Liver (tissue), 3 donors: ENCODE data around the gene ASZ1.

Experiments
- GABPA ChIP-seq, 2 donors: IDR thresholded peaks in 1 of 2; conservative IDR thresholded peaks in 1 of 2; 2 replicates each; pipeline ENCODE4 v1.6.1; 2016; ENCODE audit warnings: antibody characterized with exemption in 2 of 2, mild to moderate bottlenecking in 1 of 2, moderate library complexity in 1 of 2
- TF ChIP-seq, protein P1 (sequence below): fragments of 150-350 bp; IDR thresholded peaks from 2 replicates; pipeline ENCODE4 v1.5.1; 2017; ENCODE audit warnings: improper control_type of control experiment, low read depth, low read length; ENCODE audit not compliant: missing input control
- TF ChIP-seq, protein P2 (sequence below): IDR thresholded peaks from 2 replicates; pipeline ENCODE4 v1.6.1; 2016; ENCODE audit warnings: antibody characterized with exemption
- donor health status: healthy.
- donor health status: healthy.

DNA sequence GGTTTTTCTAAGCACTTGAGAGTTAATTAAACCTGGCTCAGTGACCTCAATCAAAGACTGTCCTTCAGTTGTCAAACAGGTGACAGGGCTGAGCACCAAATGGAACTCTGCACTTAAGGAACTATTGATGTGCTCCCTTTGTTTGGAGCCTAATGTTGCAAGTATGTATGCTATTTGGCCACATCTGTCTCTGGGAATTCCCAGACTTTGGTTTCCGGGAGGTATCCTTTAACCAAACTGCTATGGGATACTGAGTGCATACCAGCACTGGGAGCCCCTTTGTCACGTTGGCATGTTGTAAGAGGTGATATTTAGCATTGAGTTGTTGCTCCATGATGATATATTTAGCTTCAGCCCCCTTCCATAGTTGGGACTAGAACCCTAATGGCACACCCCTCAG is 25.2 kb downstream of the ASZ1 start:
- TF ChIP-seq, protein P1, sequence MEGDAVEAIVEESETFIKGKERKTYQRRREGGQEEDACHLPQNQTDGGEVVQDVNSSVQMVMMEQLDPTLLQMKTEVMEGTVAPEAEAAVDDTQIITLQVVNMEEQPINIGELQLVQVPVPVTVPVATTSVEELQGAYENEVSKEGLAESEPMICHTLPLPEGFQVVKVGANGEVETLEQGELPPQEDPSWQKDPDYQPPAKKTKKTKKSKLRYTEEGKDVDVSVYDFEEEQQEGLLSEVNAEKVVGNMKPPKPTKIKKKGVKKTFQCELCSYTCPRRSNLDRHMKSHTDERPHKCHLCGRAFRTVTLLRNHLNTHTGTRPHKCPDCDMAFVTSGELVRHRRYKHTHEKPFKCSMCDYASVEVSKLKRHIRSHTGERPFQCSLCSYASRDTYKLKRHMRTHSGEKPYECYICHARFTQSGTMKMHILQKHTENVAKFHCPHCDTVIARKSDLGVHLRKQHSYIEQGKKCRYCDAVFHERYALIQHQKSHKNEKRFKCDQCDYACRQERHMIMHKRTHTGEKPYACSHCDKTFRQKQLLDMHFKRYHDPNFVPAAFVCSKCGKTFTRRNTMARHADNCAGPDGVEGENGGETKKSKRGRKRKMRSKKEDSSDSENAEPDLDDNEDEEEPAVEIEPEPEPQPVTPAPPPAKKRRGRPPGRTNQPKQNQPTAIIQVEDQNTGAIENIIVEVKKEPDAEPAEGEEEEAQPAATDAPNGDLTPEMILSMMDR: no peak
- no peak for TF ChIP-seq GABPA (IDR thresholded peaks at IDR 0.05 in 1 of 2, conservative IDR thresholded peaks at IDR 0.05 in 1 of 2)
- TF ChIP-seq, protein P2, sequence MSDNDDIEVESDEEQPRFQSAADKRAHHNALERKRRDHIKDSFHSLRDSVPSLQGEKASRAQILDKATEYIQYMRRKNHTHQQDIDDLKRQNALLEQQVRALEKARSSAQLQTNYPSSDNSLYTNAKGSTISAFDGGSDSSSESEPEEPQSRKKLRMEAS: no peak
